GM10266 (cell line): ENCODE data around the gene KLK3.
A peak's percentile ranks its signal among the peaks of the same experiment; 100 is the strongest.

Source experiments
- DNase-seq: peaks from one replicate; pipeline ENCODE4 v3.0.0; 2012; ENCODE audit errors: extremely low spot score
- CTCF ChIP-seq: IDR thresholded peaks from 2 replicates; pipeline ENCODE4 v1.5.1; 2012; ENCODE audit warnings: mild to moderate bottlenecking, low read depth; ENCODE audit not compliant: control insufficient read depth, insufficient read depth; ENCODE audit errors: missing control alignments

KLK3 gene

DNA sequence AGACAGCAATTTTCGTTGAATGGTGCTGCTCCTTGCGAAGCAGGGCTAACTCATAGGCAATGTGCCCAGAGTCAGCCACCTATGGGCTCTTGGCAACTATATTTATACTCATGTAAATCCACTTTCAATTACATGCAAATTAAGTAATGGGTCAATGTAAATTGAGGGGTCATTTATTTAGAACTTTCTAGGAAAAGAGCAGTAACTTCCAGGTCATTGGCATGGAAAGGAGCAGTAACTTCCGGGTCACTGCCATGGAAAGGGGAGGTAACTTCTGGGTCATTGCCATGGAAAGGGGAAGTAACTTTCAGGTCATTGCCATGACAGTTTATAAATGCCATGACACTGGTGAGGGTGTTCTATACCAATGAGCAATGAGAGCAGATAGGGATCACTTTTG lies 44.9 kb downstream of the KLK3 start:
- TF ChIP-seq CTCF = no peak
- no peak for DNase-seq

- no peak for DNase-seq
- TF ChIP-seq CTCF = no peak
Measured at GRCh38 chr19:50902640-50903039, 47.9 kb downstream of the KLK3 start.

DNA sequence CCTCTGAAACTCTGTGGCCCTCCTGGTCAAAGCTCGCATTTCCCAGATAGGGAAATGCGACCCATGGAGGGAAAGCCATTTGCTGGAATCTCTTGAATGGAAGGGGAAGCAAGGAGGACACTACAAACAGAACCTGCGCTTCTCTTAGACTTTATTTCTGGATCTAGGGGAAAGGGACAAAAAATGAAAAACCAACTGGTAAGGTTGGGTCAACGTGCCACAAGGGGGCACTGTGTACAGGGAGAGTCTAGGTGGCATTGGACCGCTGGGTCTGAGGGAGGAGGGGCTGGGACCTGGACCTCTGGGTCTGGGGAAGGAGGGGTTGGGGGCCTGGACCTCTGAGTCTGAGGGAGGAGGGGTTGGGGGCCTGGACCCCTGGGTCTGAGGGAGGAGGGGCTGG lies 51.5 kb downstream of the KLK3 start:
- TF ChIP-seq CTCF = peak; percentile 72

GRCh38 chr19:50908336-50908735 lies 53.6 kb downstream of the KLK3 start:
- DNase-seq = no peak
- TF ChIP-seq CTCF = no peak

More for the DNA sequence above, 51.5 kb downstream of the KLK3 start:
- no peak for DNase-seq

DNA sequence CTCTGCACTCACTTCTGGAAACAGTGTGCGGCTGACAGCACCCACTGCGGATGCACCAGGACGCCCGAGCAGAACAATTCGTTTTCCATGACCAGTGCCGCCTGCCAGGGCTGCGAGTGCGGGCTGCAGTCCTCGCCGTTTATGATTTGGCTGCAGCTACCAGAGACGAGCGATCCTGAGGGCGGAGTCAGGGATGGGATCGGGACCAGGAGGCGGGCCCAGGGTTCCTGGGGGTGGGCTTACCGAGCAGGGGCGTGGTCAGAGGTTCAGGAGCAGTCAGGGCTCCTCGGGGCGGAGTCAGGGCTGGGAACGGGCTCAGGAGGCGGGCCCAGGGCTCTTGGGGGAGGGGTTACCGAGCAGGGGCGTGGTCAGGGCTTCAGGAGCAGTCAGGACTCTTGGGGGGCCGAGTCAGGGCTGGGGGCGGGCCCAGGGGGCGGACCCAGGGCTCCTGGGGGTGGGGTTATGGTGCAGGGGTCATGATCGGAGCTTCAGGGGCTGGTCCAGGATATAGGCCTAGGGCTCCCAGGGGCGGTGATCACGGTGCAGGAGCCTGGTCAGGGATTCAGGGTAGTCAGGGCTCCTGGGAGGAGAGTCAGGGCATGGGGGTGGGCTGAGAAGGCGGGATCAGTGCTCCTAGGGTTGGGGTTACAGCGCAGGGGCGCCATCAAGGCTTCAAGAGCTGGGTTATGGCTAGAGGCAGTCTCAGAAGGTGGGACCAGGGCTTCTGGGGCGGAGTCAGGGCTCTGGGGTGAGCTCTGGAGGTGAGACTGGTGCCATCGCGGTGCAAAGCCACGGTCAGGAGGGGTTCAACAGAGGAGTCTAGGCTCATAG lies 54.7 kb downstream of the KLK3 start:
- no peak for TF ChIP-seq CTCF
- peak; percentile 69 for DNase-seq
